NCI-H524 (cell line): ENCODE results near the gene LMNTD1.

Experiments used
- DNase-seq, 2 experiments: peaks; one replicate each; lab custom pipeline; 2025; lab: John Stamatoyannopoulos, UW

LMNTD1 gene

DNA sequence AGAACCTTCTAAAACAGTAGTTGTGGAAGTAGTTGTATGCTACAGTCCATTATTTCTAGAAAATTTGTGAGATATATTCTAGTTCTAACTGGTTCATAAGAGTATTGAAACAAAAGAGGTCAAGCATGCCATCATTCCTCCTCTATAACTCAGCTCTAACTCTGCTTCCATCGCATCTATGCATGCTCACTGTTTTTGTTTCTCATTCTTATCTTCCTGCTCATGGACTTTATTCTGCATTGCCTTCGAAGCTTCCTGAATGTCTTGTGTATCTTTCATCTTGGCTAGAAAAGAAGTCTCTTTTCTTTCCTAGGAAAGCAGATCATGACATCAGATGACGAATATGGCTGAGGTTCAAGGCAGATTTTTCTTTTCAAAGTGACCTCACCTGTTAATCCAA lies 402 bp downstream of the LMNTD1 start:
- no peak for DNase-seq

DNA sequence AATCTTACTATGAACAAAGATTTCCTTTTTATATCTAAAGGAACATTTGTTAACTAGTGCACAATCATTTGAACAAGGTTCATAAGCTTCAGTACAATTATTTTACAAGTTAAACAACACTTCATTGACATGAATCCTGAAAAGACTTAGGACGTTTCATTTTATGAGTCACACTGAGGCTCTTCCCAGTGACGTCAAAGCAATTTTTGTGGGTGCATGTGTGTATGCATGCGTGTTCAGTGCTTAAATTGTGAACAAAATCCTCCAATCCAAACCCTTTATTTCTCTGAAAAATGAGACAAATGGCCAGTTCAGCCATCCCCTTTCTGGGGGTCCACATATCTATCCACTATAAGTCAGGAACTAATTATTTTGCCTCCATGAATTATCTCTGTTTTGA lies 2.9 kb downstream of the LMNTD1 start:
- no peak for DNase-seq

DNA sequence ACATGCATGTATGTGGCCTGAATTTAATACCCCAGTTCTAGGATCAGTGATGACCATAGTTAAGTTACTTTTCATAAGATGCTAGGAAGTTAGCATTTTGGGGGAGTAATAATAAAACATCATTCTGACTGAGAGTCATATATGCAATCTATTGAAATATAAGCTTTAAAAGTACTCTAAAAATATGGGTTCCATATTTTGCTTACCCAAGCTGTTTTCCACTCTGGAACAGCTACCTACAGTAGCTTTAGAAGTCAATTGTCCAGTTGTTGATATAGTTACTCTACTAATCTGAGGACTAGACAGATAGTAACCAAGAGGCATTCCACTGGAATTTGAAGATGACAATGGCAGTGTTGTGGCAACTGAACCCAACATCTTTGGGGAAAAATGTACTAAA lies 4.0 kb downstream of the LMNTD1 start:
- no peak for DNase-seq

DNA sequence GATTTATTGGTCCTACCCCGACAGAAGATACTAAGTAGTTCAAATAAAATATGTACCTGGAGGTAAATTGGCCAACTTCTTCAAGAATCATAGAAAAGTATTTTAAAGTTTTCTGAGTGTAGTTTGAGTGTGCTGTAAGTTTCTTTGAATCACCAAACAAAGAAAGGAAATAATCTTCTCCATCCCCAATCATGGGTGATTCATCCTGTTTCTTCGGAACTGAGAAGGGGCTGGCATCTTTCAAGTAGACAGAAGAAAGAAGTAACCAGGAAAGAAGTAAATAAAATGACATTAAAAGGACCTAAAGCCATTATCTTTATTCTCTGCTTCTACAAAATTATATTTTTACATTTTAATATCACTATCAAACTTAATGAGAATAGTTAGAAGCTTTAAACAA lies 6.8 kb downstream of the LMNTD1 start:
- DNase-seq, result no peak

DNA sequence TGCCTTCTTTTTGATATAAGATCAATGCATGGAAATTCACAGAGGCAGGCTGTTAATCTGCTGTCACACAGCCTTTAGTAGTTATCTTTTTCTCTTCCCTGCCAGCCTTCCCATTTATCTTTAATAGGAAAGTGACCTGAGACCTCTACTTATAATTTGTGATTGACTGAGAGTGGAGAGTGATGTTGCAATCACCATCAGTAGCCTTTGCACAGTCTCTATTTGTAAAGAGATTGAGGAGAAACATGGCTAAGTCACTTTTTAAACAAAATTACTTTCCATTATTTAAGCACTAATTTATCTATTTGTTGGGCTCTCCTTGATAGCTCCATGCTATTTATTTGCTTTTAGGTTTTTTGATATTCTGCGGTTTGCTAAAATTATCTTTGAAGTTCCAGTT lies 19.9 kb downstream of the LMNTD1 start:
- DNase-seq, result no peak

DNA sequence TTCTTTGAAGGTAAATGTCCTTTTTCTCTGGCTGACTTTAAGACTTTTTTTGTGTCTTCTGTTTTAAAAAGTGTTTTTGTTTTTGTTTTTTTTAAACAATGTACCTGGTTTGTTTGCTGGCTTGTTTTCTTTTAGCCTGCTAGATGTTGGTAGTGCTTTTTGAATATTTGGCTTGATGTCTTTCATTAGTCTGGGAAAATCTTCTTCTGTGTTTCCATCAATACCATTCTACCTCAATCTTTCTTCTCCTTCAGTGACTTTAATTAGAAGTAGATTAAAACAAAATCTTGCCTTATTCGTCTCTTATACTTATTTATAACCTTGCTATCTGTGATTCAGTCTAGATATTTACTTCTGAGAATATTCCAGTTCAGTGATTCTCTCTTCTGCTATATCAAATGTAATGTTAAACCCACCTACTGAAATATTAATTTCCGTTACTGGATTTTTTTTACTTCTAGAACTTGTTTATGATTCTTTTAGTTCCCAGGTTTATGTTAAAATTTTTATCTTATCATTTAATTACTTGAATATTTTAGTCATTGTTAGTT lies 21.5 kb downstream of the LMNTD1 start:
- no peak for DNase-seq

DNA sequence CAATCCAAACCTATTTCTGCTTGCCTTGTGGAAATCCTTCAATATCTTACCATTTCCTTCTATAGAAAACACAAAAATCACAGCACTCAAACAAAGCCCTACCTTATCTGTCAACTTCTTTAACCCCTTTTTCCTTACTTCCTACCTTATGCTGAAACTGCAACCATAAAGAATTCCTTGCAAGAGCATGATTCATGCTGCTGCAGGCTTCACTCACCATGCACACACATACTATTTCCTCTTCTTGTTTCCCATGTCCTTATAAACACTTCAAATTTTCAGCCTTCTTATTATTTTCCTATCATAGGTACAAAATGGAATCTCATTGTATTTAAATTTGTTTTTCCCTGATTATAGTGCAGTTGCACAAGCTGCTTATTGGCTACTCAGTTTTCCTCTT lies 23.3 kb downstream of the LMNTD1 start:
- no peak for DNase-seq

DNA sequence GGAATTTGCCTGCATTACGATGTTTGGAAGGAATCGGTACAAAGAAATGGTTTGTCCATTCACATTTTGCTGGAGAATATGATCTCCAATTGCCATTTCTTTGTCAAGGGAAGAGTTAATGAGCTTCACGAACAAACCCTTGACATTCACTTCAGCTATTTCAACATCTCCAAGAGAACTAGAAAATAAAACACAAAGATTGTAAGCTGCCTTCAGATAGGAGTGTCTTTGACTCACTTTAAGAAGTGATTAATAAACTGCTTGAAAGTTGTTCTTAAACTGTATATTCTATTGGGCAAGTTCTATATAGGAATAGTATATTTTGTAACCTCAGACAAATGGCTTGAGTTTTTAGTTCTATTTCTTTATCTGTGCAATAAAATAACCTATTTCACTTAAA lies 26.3 kb downstream of the LMNTD1 start:
- DNase-seq, result no peak

DNA sequence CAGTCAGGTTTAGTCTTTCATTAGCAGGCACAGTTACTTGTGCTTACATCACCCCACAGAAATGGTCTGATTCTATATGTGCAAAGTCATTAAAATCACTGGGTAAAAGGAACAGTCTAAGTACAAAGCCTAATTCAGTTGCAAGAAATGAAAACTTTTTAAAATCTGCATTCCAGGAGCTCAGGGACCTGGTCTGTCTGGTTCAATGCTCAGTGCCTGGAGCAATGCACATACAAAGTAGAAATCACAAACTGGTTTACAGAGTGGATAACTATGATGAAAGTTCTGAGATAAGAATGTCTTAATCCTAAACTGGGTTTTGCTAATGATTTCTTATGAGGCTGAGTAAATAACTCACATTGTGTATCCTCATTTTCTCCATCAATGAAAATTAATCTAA lies 28.7 kb downstream of the LMNTD1 start:
- DNase-seq, result no peak

DNA sequence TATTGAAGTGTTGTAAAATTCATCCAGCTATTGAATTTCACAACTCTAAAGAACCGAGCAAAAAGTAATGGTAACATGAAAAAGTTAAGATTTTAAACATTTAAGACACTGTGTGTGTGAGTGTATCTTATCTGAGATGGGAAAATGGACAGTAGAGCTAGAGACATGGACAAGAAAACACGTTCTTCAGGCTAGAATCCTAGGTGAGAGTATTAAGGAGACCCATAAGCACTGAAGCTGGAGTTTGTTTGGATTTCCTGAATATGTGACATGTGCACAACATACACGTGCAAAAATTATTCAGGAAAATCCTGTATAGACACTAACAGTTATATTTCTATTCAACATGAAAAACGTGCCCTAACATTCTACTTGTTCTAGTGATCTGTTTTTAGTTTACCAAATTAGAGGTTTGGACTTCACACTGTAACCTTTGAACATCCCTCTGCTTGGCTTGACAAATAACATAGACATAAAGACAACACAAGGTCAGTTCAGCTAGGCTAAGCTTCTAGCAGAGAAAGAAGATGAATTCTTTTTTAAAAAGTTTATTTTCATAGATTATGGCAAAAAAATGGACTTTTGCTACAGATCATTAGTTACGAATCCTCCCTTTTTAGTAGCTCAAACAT lies 31.3 kb downstream of the LMNTD1 start:
- DNase-seq, result no peak

DNA sequence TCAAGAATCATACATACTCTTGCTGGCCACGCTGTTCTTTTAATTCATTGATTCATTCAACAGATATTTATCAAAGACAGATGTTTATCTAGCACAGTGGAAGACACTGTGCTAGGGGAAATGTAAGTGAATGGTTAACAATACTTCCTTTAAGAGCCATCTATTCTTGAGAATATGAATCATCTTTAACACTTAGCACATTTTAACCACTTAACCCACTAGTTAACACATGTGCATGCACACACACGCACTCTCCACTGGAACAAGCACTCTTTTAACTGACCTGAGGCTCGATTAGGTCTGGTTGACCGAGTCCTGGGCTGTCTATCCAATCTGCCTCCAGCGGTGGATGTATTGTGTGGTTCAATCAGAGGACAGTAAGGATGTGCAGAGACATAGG lies 34.6 kb downstream of the LMNTD1 start:
- DNase-seq, result peak in 1 of 2 experiments; percentile 1

DNA sequence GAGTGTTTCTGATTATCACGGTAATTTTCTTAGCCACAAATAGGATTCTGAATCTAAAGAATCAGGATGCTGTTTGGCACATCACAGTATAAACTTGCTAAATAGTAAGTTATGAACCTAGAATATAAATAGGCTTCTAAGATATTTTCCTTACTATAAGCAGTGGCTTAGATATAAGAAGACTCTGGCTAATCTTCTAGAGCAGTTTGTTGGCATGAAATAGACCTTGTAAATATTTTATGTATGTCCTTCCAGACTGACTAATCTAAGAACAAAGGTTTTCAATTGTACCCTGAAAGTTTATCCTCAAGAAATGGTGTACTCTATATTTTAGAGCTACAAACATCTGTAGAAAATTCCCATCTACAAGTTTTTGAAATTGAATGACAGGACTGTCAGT lies 48.3 kb downstream of the LMNTD1 start:
- no peak for DNase-seq

DNA sequence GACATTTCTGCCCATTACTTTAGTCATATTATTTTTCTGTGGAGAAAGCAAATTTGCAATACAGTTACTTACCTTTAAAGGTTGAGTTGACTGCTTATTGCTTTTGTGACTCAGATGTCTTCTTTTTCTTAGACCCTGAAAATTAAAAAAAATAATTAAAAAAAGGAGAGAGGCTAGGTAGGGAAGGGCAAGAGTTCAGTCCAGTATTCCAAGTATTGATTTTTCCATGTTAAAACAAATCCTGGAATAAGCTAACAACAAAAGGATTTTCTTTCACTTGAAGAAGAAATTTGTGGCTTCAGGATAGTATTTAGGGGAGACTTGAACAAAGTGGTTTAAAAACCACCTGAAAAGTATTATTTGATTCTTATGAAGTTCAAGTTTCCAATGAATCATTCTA lies 49.4 kb downstream of the LMNTD1 start:
- DNase-seq, result no peak

DNA sequence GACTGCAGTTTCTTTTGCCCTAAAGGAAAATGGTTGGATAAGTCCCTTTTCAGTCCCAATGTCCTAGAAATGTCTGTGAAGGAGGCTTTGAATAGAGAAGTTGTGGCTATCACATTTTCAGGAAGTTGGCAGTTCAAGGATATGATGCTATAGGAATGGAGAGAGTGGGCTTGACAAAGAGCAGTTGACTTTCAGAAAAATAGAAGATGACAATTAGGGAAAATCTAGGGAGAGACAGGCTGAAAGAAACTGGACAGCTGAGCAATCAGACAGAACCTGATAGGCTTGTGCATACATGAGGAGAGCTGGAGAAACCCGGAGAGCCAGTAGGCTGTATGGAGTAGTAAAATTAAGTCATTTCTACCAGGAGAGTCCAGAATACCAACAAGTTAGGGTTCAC lies 50.5 kb downstream of the LMNTD1 start:
- DNase-seq, result no peak

DNA sequence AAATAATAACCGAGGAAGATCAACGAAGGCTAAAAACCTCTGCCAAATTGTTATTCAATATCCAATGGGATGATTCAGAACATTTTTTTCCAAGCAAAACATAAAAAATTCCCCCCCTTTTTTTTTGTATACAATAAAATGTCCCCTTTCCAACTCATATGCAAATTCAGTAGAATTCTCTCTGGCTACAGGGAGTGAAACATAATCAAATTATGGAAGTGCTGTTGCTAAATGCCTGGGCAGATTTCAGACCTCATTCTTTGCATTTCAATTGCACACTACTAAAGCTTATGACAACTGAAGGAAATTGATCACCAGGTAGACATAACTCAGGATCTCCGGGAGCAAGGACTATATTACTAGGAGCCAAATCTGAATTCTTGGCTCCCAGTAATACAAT lies 51.0 kb downstream of the LMNTD1 start:
- DNase-seq, result no peak

DNA sequence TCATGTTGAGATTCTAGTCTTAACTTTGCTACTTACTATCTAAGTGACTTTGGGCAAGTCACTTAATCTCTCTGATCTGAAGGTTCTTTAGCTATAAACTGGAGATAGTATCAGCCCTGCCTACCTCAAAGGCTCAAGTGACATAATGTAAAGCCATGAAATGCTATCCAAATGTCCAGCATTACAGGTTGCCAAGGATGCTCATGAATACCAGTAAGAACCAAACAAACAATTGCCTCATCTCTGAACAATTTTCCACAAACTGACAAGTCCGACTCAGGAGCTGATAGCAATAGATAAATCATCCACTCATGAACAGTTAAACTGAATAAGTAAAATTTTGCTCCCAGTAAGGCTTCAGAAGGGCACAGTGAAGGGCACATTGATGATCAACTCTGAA lies 51.5 kb downstream of the LMNTD1 start:
- no peak for DNase-seq

DNA sequence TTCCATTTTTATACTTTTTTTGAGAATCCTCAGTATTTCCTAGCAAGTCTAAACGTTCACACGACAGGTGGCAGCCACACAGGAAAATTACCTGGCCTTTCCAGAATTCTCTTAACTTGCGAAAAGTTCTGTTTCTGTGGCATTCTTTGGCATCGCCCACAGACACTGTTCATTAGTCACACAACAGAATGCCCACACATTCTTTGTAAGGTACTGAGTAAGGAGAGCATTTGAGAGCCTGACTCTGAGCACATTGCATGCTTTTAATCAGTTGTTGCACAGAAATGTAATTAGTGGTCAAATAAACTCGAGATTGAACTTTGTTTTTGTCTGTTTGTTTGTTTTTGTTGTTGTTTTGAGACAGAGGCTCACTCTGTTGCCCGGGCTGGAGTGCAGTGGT lies 52.4 kb downstream of the LMNTD1 start:
- no peak for DNase-seq

DNA sequence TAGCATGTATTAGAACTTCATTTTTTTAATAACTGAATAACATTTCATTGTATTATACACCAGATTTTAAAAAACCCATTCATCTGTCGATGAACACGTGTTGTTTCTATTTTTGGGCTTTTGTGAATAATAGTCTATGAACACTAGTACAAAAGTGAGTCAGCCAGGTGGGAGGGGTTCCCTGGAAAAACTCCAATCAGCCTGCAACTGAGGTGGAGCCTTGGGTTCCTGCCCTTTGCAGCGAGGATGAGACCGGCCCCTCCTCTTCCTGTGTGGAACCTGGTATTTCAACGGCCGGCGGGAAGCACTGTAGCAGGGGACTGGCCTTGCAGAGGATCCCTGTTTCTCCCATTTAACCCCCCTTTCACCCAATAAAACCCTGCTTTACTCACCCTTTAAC lies 56.1 kb downstream of the LMNTD1 start:
- no peak for DNase-seq

DNA sequence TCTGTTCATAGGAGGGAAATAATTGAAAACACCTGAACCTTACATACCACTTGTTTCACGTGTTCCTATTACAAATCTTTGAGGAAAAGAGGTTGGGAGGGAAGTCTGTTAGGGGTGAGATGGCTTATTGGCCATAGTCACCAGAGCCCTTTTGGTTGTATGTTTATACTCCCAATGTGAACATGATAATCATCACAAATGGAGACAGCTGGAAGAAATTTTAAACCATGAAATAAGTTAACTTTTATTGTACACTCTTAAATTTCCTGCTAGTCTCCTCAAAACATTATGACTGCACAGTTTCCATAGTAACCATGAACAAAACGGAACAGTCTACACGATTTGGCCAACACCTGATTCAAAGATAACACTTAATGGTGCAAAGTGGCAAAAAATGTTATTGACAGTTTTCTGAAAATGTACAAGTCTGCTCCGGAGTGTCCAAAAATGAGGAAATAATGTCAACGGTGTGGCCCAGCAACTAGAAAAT lies 56.9 kb downstream of the LMNTD1 start:
- no peak for DNase-seq

DNA sequence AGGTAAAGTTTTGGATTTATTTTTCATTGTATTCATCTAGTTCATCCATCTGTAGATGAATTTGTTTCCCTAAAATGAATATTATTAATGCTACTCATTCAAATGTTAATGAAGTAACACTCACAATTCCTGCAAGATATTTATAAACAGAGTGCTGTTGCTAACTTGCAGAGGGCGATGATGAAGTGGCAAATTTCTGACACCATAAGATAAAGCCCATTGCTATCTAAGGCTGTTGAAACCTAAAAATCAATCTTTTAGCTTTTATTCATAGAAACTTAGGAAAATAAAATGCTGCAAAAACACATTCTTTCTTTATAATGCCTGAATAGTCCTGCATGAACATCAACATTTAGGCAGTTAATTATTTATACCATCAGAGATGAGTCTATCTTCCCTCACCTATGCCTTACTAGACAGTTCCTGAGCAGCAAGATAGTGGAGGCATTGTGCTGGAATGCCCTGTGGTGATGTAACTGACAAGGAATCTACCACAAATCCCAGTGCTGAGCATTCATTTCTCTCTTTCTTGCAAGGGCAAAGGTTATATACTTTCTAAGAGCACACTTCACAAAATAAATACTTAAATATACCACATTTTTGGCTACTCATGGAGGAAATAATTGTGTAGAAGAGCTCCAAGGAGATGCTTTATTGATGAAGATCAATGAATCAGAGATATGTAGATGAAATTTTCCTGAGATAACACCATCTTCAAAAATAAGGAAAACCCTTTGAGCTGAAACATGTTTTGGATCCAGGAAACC lies 57.6 kb downstream of the LMNTD1 start:
- DNase-seq, result no peak

DNA sequence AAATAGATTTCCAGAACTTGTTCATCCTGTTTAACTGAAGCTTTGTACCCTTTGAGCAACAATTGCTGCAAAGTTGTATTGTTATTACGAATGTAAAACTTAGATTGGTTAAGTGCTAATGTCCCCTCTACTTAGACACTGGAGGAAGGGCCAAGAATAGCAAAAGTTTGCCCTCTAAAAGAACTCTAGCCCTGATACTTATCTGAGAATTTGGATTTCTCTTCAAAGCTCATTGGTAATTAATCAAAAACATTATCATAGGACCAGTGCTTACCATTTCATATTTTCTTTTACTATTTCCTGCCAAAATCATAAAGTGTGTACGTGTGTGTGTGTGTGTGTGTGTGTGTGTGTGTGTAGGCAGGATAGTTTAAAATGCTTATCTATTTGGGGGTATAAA lies 58.2 kb downstream of the LMNTD1 start:
- DNase-seq, result no peak

DNA sequence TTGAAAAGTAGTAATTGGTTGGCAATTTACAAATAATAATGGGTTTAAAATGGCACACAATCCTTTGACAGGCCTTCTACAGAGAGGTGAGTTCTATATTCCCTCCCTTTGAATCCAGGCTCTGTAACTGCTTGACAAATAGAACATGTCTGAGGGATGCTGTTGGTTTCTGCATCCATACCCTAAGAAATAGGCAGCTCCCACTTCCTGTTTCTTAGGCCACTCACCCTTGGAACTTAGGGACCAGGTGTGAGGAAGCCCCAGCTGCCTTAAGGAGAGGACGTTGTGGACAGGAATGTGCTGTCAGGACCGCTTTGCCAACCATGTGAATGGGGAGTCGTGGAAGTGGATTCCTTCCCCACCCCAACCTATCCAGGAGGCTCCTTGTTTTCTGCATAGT lies 59.4 kb downstream of the LMNTD1 start:
- no peak for DNase-seq
